ENCODE measurements around the gene RASSF3. TPM values are rescaled to one million over a fixed set of nuclear protein-coding genes. Genes with fewer than 3 reads are reported as not detected.

The RASSF3 gene
- total and polyA plus RNA-seq, 2 experiments from 2014 or later, result 20.6 to 39.6 TPM

GRCh38 chr12:64665514-64665913 is 55.2 kb downstream of the RASSF3 start (continued):
- TF ChIP-seq, protein P1, sequence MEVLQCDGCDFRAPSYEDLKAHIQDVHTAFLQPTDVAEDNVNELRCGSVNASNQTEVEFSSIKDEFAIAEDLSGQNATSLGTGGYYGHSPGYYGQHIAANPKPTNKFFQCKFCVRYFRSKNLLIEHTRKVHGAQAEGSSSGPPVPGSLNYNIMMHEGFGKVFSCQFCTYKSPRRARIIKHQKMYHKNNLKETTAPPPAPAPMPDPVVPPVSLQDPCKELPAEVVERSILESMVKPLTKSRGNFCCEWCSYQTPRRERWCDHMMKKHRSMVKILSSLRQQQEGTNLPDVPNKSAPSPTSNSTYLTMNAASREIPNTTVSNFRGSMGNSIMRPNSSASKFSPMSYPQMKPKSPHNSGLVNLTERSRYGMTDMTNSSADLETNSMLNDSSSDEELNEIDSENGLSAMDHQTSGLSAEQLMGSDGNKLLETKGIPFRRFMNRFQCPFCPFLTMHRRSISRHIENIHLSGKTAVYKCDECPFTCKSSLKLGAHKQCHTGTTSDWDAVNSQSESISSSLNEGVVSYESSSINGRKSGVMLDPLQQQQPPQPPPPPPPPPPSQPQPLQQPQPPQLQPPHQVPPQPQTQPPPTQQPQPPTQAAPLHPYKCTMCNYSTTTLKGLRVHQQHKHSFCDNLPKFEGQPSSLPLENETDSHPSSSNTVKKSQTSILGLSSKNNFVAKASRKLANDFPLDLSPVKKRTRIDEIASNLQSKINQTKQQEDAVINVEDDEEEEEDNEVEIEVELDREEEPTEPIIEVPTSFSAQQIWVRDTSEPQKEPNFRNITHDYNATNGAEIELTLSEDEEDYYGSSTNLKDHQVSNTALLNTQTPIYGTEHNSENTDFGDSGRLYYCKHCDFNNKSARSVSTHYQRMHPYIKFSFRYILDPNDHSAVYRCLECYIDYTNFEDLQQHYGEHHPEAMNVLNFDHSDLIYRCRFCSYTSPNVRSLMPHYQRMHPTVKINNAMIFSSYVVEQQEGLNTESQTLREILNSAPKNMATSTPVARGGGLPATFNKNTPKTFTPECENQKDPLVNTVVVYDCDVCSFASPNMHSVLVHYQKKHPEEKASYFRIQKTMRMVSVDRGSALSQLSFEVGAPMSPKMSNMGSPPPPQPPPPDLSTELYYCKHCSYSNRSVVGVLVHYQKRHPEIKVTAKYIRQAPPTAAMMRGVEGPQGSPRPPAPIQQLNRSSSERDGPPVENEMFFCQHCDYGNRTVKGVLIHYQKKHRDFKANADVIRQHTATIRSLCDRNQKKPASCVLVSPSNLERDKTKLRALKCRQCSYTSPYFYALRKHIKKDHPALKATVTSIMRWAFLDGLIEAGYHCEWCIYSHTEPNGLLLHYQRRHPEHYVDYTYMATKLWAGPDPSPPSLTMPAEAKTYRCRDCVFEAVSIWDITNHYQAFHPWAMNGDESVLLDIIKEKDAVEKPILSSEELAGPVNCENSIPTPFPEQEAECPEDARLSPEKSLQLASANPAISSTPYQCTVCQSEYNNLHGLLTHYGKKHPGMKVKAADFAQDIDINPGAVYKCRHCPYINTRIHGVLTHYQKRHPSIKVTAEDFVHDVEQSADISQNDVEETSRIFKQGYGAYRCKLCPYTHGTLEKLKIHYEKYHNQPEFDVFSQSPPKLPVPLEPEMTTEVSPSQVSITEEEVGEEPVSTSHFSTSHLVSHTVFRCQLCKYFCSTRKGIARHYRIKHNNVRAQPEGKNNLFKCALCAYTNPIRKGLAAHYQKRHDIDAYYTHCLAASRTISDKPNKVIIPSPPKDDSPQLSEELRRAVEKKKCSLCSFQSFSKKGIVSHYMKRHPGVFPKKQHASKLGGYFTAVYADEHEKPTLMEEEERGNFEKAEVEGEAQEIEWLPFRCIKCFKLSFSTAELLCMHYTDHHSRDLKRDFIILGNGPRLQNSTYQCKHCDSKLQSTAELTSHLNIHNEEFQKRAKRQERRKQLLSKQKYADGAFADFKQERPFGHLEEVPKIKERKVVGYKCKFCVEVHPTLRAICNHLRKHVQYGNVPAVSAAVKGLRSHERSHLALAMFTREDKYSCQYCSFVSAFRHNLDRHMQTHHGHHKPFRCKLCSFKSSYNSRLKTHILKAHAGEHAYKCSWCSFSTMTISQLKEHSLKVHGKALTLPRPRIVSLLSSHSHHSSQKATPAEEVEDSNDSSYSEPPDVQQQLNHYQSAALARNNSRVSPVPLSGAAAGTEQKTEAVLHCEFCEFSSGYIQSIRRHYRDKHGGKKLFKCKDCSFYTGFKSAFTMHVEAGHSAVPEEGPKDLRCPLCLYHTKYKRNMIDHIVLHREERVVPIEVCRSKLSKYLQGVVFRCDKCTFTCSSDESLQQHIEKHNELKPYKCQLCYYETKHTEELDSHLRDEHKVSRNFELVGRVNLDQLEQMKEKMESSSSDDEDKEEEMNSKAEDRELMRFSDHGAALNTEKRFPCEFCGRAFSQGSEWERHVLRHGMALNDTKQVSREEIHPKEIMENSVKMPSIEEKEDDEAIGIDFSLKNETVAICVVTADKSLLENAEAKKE (CRISPR knock-in tag; IDR thresholded peaks at IDR 0.05), result no peak

DNA sequence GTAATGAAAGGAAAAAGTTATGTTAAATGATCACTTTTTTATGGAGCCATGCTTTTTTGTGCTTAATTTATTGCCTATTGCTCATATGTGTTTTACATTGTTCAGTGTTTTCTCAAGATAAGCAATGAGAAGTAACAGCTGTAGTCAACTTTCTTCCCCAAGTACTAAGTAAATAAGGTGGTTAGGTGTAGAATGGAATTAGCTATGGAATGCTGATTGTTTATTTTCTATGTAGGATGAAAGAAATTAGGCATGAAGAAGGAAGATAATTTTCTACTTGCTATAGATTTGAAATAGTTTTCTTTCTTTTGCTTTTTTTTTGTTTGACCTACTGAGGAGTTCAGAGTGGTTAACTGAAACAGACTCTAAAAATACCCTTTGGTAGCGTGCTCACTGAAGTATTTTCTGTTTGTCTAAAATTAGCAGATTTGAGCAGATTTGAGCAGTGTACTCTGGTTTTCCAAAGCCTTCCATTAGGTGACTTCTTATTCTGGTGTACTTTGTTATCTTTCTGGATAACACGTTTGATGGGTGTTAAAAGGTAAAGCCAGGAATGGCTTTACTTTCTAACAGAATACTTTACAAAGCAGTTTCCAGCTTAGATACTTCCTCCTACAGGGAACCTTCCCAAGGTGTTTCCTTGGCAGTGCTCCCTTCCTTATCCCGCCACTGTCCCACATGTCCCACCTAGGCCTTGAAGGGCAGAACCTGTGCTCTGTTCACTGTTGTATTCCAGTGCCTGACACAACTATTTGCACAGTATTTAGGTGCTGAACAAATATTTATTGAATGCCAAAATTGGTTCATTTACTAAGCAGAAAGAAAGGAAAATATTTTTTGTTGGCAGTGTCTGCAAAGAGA is 56.0 kb downstream of the RASSF3 start:
- ATAC-seq (no peak), DNase-seq (ENCODE audit: low spot score) (no peak)
- Mint-ChIP-seq H3K36me3 (ENCODE audit: low read depth) (no peaks in the 10 kb centered on the region), H3K27ac (no peak overlapping the region; the same call in 1 of the 2 replicates), H3K9me3 (no peaks in the 10 kb centered on the region; the same call in 2 of the 3 replicates), H3K4me3 (no peak overlapping the region), H3K4me1 (peaks cover 65% of the 10 kb centered on the region), H3K27me3 (ENCODE audit: insufficient read depth, low read depth, poor library complexity) (peaks cover 7% of the 10 kb centered on the region)
- peaks cover 19% of the 10 kb centered on the region; the same call in 1 of the 2 replicates for H4K20me1 ChIP-seq (replicated peaks; ENCODE audit: insufficient read depth)
- no peaks in the 10 kb centered on the region for H3K36me3 ChIP-seq (ENCODE audit: insufficient read depth)
- no peak overlapping the region for H2AFZ ChIP-seq
- H3K27me3 ChIP-seq (ENCODE audit: insufficient read depth), result no peaks in the 10 kb centered on the region
- no peak overlapping the region; the same call in 1 of the 2 replicates for H3K27ac ChIP-seq (ENCODE audit: low read depth)
- H3K9me2 ChIP-seq (ENCODE audit: insufficient read depth), result no peaks in the 10 kb centered on the region
- no peaks in the 10 kb centered on the region for H3F3A ChIP-seq (replicated peaks; ENCODE audit: low read depth)
- no peak overlapping the region for H3K4me3 ChIP-seq
- no peak overlapping the region for H3K4me2 ChIP-seq
- peaks cover 63% of the 10 kb centered on the region for H3K4me1 ChIP-seq (ENCODE audit: insufficient read depth)
- H3K79me2 ChIP-seq (replicated peaks; ENCODE audit: insufficient read depth), result peaks cover 94% of the 10 kb centered on the region
- TF ChIP-seq NANOG (IDR thresholded peaks at IDR 0.05; ENCODE audit: borderline replicate concordance), result no peak
- no peak for TF ChIP-seq REST (IDR thresholded peaks at IDR 0.05; ENCODE audit: unreplicated experiment)
- no peak for TF ChIP-seq STAT1 (IDR thresholded peaks at IDR 0.05; ENCODE audit: unreplicated experiment)
